NCI-H1417 (cell line): ENCODE data around the gene MICAL3.
"Not testable (repeated sequence)": the region's sequence is repeated elsewhere in the genome, so short reads cannot be mapped to it uniquely, and the experiment has no call there.

Experiments used
- DNase-seq, 3 experiments: peaks; one replicate each; lab custom pipeline; 2025; lab: John Stamatoyannopoulos, UW

Gene MICAL3

DNA sequence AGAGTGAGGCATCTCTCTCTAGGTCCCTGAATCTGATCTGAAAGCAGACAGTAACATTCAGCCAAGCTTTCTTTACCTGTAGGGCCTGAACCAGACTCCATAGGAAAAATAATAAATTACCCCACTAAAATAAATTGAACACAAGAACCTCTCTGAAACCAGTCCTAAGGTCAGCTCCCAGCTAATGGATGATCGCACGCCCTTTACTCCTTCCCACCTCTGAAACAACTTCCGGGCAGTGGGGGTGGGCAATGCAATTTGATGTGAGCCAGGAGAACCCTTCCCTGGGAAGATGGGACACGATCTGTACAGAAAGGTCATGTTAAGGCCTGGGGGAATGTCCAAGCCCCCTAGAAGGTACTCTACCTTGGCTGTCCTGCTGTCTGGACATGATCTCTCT lies 71.2 kb downstream of the MICAL3 start:
- no peak for DNase-seq

GRCh38 chr22:17952273-17952801 lies 72.0 kb downstream of the MICAL3 start:
- DNase-seq: no peak

DNA sequence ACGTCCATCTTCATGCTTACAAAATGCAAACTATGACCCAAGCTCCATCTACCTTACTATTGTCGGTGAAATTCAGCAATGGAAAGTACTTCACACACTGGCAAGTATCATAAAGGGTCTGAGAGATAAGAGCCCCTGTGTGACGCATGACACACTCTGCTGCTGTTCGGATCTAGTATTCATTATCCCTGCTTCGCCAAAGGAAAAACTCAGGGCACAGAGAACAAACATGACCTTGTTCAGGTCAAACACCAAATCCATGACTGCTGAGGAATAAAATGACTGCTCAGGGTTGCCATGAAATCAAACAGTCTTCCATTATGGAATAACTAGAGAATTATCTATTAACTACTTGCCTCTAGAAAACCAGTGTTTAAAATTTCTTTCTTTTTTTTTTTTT lies 73.0 kb downstream of the MICAL3 start:
- DNase-seq: no peak

DNA sequence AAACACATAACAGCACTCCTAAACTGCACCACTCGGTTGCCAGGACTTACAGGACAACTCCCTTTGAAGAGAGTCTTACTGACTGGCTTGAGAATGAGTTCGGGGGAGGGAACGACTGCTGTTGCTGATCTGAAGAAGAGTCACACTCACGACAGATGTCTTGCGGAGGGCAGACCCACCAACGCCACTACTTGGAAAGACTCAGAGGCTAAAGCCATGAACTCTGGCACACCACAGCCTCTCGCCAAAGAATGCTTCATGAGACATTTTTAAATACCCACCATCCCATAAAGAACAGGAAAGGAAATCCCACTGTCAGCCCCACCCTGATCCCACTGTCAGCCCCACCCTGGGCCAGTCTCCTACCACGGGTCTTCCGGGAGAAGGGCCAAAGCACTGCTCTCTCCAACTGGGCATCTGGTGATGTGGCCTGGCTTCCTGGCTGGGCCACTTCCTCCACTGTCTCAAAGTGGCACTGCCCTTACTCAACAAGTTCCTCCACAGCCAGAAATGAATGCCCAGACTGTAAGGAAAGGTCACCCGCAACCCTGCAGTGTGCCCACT lies 73.6 kb downstream of the MICAL3 start:
- DNase-seq: no peak

GRCh38 chr22:17949642-17950473 lies 74.5 kb downstream of the MICAL3 start:
- no peak for DNase-seq

GRCh38 chr22:17948101-17948500 lies 76.3 kb downstream of the MICAL3 start:
- DNase-seq: no peak

DNA sequence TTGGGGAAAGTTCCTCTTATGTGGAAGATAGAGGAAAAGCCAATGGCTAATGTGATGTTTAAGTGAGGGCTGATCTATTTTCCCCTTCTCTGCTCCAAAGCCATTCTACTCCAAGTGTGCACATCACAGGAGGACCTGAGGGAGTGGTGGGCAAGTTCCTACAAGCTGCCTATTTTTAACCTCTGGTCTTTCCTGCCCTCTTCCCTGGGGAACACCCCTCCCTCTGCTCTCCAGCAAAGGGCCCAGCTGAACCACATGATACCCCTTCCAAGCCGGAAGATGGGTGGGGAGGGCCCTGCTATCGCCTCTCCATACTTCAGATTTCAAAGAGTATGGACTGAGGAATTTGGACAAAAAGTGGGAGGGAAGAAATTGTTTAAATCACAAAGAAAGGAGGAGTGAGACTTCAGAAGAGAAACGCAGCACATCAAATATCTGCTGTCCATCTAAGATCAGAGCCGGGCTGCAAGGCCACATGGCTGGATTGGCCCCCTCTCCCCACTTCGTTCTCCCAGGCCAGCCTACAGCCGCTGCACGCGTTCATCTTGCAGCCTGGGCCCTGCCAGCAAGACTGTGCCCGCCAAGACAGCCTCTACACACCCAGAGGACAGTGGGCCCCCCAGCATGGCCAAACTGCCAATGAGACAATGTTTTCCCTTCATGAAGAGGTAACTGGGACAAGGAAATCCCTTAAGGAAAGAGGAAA lies 77.5 kb downstream of the MICAL3 start:
- peak; percentile 4 to 19 (median 13) for DNase-seq

DNA sequence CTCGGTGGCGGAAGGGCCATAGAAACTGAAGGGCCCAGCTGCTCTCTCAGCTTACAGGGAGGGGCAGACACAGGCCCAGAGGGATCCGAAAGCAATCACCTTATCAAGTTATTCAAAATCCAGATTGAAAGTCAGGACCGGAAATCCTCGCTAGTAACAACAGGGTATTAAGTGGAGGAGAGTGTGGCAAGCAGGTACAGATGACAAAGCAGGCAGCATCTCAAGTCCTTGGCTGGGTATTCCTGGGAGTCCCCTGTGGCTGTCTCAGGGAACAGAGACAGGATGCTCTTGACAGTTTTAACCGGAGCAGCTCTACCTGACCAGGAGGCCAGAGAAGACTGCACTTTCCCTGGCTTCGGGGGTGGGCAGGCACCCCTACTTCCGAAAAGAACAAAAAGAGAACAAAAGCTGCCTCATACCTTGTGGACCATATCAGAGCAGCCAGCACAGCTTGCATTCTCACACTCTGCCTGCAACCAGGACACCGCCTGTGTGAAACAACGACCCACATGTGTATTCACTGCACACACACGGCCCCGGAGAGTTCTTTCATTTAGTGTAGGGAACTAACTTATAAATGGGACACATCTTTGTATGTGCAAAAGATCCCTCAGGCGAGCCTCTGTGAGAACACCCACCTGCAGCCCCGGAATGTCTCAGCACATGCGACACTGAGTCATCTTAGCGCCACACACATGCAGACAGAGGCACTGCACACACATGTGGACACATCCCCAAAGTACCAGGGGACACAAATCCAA lies 78.3 kb downstream of the MICAL3 start:
- DNase-seq: peak in 2 of 3 experiments; percentile 19 to 23

DNA sequence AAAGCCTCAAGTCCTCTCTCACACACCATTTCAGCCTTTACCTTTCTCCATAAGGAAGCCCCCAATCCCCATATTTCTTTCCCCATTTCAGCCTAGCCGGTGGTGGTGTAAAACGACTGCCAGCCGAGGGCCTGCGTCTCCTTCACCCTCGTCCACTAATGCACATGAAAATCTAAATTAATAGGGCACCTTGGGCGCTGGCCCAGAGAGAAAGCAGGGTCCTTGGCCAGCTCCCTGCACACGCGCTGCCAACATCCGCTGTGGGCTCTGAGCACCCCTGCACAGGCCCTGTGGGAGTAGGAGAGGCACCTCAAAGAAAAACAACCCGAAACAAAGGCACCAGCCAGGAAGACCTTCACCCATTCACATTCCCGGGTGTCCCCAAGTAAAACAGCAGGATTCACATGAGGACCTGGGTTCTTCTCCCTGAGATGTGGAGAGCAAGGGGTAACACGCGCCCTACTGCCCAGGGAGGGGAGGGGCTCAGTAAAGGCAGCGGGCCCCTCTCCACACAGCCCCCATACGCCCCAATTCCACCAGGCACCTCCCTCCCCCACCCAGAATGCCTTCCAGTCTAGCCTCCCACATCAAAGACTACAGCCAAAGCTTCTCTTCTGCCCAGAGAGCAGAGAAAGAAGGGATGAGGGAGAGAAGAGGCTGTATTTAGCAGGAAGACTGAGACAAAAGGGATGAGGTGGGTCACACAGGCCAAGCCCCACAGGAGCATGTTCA lies 79.0 kb downstream of the MICAL3 start:
- no peak for DNase-seq

GRCh38 chr22:17944256-17944655 lies 80.1 kb downstream of the MICAL3 start:
- peak in 1 of 3 experiments; percentile 24 for DNase-seq

DNA sequence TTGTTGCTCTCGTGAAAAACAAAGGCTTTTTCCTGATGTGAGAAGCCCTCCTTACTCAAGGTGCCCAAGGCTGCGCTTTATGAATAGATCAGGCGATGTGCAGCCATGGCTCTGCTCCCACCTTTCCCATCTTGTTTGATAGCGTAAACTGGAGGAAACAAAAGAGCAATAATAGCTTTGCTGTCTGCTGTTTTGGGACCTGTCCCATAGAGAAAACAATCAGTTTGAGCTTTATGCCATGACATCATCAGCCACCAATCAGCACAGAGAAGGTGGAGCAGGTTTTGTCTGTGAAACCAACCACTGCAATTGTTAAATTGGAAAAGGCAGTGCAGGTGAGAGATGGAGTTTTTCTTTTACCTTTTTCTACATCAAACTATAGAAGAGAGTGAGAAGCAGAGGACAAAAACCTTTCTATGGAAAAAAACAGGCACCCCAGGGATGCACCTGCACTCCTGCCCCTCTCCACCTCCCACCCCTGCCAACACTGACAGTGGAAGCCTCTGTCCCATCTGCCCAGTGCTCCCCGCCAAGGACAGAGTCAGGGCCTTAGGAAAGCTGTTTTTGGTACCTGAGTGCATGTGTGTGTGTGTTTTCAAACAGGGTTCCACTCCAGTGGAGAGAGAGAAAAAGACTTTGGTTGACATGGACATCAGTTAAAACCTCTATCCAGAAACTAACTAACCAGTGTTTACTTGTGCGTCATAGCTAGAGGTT lies 80.7 kb downstream of the MICAL3 start:
- DNase-seq: peak in 1 of 3 experiments; percentile 4

- DNase-seq: no peak
These were observed 81.6 kb downstream of the MICAL3 start for GRCh38 chr22:17942721-17943120.

GRCh38 chr22:17941471-17942406 lies 82.6 kb downstream of the MICAL3 start:
- no peak for DNase-seq

DNA sequence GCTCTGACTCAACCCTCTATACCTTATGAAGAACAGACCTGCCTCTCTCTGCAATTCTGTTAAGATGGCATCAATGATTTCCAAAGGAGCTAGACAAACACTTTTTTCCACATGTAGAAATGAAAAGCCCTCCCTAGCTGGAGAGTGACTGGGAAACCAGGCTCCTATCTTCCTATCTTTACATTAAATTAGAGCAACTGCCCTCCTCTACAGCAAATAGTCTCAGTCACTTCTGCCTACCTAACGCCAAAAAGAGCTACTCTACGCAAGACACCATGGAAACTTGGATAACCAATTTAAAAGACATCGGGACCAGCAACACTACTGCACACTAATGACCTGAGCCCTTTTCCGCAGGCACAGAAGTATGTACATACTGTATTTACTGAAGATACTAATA lies 84.8 kb downstream of the MICAL3 start:
- DNase-seq: no peak

DNA sequence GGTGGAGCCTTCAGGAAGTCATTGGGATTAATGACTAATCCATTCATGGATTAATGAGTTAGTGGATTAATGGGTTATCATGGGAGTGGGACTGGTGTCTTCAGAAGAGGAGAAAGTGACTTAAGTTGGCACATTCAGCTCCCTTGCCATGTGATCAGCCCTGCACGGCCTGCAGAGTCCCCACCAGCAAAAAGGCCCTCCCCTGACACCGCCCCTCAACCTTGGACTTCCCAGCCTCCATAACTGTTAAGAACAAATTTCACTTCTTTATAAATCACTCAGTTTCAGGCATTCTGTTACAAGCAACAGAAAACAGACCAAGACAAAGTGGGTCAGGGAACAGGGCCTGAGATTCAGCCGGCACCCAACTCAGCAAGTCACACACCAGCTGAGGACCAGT lies 85.3 kb downstream of the MICAL3 start:
- DNase-seq: no peak

DNA sequence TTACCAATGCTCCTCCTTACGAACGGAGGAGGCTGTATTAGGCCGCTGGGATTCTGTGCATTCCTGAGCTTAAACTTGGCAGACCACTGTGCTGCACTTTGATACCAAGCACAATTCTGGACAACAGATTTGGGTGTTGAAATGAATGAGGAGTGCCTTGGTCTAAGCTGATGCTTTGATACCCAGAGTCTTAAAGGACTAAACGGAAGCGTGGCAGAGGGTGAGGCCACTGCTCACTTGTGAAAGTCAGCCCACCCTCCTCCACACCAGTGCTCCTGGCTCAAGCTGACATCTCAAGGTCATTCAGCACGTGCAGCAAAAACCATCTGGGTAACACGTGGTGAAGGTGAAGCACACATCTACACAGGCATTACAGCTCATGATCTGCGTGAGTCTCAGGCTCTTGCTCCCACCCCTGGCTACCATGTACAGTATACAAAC lies 85.9 kb downstream of the MICAL3 start:
- no peak for DNase-seq

- DNase-seq: not testable (repeated sequence)
These were observed 91.9 kb downstream of the MICAL3 start for GRCh38 chr22:17932457-17932856.

DNA sequence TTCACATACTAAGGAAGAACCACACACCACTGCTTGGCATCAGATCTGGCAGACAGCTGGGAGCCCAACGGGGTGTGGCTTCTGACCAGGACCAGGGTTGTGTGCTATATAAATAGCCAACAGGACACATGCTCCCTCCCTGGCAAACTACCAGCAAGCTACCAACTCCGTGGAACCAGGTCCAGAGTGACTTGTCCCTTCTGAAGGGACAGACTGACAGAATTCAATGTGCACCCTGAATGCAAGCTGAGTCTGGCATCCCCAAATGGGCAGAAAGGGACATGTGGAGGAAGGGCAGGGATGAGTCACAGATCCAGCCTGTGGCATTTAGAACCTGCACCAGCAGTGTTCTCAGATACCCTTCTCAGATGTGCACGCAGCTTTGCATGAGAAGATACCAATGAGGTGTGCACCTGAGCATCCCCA lies 92.9 kb downstream of the MICAL3 start:
- DNase-seq: no peak
